C4-2B (cell line): ENCODE results near the gene CD14.

Experiments
- CTCF ChIP-seq: fragments of 450-650 bp; conservative IDR thresholded peaks from 2 replicates; pipeline ENCODE4 v1.5.1; 2017; ENCODE audit warnings: mild to moderate bottlenecking
- ZFX ChIP-seq: fragments of 450-650 bp; IDR thresholded peaks from 2 replicates; pipeline ENCODE4 v1.6.1; 2017

DNA sequence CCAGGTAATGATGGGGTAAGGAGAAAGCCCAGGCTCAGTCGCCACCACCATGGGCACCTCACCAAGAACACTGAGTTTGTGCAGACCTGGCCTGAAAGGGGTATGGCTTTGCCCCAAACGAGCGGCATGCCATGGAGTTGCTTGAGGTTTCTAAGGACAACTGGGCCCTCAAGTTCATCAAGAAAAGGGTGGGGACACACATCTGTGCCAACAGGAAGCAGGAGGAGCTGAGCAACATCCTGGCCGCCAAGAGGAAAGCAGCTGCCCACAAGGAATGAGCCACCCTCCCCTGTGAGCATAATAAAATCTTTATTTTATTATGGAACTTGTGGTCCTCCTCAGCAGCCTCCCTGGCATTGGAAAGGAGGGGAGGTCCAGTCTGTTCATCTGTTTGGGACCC is 23.8 kb downstream of the CD14 start:
- TF ChIP-seq CTCF (no peak), ZFX (no peak)
